K562 (cell line): ENCODE data around the gene RNF186.

Source experiments
- ATF2 ChIP-seq: sonication (generic); formaldehyde crosslinking; IDR thresholded peaks from 2 replicates; pipeline ENCODE4 v1.8.1; 2022; ENCODE audit warnings: missing genetic modification reagents
- EZH2 ChIP-seq: IDR thresholded peaks from 2 replicates; pipeline ENCODE4 v1.6.1; 2012; ENCODE audit warnings: low read depth, mild to moderate bottlenecking, inconsistent platforms, low read length, borderline replicate concordance
- GABPA ChIP-seq: fragments of 200-800 bp; sonication (Bioruptor generic); conservative IDR thresholded peaks from 2 replicates; pipeline ENCODE4 v1.6.1; 2016; ENCODE audit warnings: low read depth, missing genetic modification characterization, missing compliant biosample characterization
- ILF3 ChIP-seq: fragments of 450-650 bp; IDR thresholded peaks from 2 replicates; pipeline ENCODE4 v1.6.1; 2018; ENCODE audit warnings: antibody characterized with exemption, mild to moderate bottlenecking, moderate library complexity, borderline replicate concordance
- NRF1 ChIP-seq, 2 experiments: fragments of 450-650 bp; IDR thresholded peaks in 1 of 2; conservative IDR thresholded peaks in 1 of 2; 2 replicates each; pipeline ENCODE4 v1.6.1; 2014; ENCODE audit warnings: mild to moderate bottlenecking in 2 of 2
- POLR2A ChIP-seq: fragments of 450-650 bp; conservative IDR thresholded peaks from 2 replicates; pipeline ENCODE4 v1.6.1; 2016
- SMC3 ChIP-seq: conservative IDR thresholded peaks from 2 replicates; pipeline ENCODE4 v1.6.1; 2011; ENCODE audit warnings: low read depth, low read length, improper control_type of control experiment; ENCODE audit not compliant: insufficient read depth
- TARDBP ChIP-seq: fragments of 450-650 bp; IDR thresholded peaks from 2 replicates; pipeline ENCODE4 v1.6.1; 2016
- USF1 ChIP-seq: sonication (generic); formaldehyde crosslinking; IDR thresholded peaks from 2 replicates; pipeline ENCODE4 v1.9.0; 2022; ENCODE audit warnings: mild to moderate bottlenecking, missing genetic modification reagents
- ZFP36 ChIP-seq: fragments of 150-350 bp; IDR thresholded peaks from 2 replicates; pipeline ENCODE4 v1.6.1; 2018; ENCODE audit warnings: low read length, low read depth; ENCODE audit not compliant: partially characterized antibody

- TF ChIP-seq NRF1 (conservative IDR thresholded peaks at IDR 0.05 in 1 of 2, IDR thresholded peaks at IDR 0.05 in 1 of 2): no peak
- TF ChIP-seq POLR2A: no peak
- no peak for TF ChIP-seq SMC3
- TF ChIP-seq USF1: no peak
- TF ChIP-seq EZH2: no peak
- TF ChIP-seq ATF2: no peak
- no peak for TF ChIP-seq ZFP36
- TF ChIP-seq TARDBP: no peak
- no peak for TF ChIP-seq GABPA (tag)
- TF ChIP-seq ILF3: no peak
Measured at GRCh38 chr1:19800076-19800804, 14.8 kb downstream of the RNF186 start.
